Measurements from ENCODE around the gene DDX49.
"Not testable (repeated sequence)": the region's sequence is repeated elsewhere in the genome, so short reads cannot be mapped to it uniquely, and the experiment has no call there.

The DDX49 gene

GRCh38 chr19:18908917-18909619 lies 10.4 kb upstream of the DDX49 start:
- no peak for DNase-seq (ENCODE audit: low read depth, low spot score)

DNA sequence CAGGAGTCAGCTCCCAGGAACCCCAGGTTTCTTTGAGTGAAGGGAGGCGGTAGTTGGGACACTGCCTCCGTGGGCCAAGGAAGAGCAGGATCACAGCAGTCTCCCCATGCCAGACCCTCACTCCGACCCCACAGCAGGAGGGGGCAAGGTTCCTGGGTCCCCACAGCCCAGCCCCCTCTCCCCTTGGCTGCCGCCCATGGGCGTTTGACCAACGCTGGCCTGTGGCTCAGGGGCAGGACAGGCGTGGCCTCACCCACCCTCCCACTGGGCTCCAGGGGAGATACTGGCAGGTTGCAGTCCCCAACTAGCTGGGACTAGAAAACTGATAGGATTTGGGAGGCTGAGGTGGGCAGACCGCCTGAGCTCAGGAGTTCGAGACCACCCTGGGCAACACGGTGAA lies 9.5 kb upstream of the DDX49 start:
- DNase-seq (ENCODE audit: low read depth, low spot score), result no peak

DNA sequence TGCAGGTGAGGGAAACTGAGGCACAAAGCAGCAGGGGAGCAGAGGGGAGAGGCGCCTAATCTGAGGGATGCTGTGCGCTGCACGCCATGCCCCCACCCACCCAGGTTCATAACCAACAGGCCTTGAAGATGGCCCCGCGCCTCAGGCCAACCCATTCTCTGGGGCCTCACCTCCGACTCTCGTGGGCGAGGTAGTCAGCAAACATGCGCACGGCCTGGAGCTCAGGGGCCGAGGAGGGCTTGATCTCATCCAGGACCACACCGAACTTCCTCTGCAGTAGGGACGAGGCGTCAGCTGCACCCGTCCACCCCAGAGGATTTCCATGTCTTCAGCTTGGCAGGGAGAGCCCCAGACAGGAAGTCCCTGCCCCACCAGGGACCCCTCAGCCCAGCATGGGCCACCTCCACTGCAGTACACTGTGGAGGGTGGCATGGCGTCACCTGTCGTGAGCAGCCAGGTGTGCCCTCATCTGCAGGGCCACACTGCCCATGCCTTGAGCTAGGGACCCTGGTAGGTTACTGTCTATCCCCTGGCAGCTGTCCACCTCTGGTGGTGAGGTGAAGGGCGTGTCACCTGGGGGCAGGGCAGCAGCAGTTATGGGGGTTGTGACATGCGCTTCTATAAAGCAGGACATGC lies 8.6 kb upstream of the DDX49 start:
- DNase-seq (ENCODE audit: low read depth, low spot score), result no peak

DNA sequence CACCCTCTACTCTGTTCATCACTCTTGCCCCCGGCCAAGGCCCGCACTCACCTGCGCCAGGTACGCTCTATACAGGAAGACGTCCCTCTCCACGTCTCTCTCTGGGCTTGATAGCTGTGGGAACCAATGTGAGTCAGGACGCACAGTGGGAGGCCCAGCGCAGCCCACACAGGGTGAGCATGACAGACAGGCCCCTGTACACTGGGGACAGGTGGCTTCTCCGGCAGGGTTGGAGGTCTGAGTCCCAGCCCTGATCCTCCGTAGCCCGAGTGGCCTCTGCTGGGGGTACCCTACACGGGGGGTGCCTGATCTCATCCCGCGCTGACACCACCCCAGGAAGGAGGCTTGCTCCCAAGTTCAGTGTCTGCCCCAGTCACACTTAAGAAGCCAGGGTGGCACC lies 6.6 kb upstream of the DDX49 start:
- no peak for DNase-seq (ENCODE audit: low read depth, low spot score)

DNA sequence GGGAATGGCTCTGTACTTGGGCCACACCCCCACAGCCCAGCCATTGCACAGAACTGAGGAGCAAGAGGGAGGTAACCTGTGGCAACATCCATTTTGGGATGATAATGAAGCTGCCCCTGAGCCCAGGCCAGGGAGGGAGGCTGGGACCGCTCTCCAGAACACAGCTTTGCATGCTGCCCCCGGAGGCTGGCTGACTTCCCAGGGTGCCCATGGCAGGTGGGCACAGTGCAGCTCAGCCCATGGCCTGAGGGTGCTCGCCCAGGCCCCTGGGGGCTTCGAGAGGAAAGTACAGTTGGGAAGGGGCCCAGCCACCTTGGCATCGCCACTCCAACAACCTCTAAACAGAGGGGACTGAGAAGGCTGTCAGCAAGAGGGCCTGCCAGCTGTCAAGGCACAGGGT lies 6.0 kb upstream of the DDX49 start:
- no peak for DNase-seq (ENCODE audit: low read depth, low spot score)

GRCh38 chr19:18915639-18916038 lies 3.9 kb upstream of the DDX49 start:
- DNase-seq (ENCODE audit: low read depth, low spot score), result no peak

DNA sequence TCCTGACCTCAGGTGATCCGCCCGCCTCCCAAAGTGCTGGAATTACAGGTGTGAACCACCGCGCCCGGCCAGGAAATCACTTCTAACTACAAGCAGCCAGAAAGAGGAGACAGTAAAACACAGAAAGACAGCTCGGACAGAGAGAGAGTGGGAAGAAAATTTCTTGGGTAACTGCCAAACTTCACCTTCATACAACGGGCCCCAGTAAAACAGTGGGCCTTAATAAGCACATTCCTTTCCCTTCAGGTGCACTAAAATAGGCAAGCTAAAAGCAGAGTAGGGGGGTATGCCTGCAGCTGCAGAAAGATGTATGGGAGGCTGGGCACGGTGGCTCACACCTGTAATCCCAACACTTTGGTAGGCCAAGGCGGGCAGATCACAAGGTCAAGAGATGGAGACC lies 1.9 kb upstream of the DDX49 start:
- DNase-seq (ENCODE audit: low read depth, low spot score), result not testable (repeated sequence)

DNA sequence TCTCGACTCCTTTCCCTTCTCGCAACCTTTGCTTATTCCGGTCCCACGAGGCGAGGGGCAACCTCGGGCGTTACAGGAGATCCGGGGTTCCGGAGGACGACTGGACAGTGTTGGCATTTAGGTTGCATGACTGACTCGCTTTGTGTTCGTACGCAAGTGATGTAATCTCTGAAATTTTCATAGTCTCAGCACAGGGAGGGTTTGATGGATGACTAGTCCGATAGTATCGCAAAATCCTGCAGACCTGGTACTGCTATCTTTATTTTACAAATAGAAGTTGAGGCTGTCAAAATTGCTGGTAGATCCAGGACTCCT lies 342 bp downstream of the DDX49 start:
- DNase-seq (ENCODE audit: low read depth, low spot score), result no peak

GRCh38 chr19:18920400-18920799 lies 885 bp downstream of the DDX49 start:
- no peak for DNase-seq (ENCODE audit: low read depth, low spot score)

- no peak for DNase-seq (ENCODE audit: low read depth, low spot score)
Observed at GRCh38 chr19:18921593-18921992, 2.1 kb downstream of the DDX49 start.

DNA sequence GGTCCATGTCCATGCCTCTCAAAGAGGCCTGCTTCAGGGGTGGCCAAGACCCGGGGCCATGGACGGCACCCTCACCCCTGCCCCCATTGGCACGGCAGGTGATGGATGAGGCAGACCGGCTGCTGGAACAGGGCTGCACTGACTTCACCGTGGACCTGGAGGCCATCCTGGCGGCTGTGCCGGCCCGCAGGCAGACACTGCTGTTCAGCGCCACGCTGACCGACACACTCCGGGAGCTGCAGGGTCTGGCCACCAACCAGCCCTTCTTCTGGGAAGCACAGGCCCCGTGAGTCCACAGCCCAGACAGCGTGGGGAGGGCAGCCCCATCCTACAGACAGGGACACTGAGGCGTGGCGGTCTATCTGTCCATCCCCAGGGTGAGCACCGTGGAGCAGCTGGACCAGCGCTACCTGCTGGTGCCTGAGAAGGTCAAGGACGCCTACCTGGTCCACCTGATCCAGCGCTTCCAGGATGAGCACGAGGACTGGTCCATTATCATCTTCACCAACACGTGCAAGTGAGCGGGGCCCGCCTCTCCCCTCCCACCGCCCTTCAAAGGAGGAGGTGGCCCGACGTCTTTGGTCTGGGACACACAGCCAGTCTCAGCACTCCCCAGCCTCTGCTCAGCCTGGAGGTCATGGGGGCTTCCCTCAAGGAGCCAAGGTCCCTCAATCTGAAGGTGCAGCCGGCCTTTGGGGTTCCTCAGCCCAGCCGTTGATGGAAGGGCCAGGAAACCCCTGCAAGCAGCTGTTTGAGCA lies 2.9 kb downstream of the DDX49 start:
- no peak for DNase-seq (ENCODE audit: low read depth, low spot score)

DNA sequence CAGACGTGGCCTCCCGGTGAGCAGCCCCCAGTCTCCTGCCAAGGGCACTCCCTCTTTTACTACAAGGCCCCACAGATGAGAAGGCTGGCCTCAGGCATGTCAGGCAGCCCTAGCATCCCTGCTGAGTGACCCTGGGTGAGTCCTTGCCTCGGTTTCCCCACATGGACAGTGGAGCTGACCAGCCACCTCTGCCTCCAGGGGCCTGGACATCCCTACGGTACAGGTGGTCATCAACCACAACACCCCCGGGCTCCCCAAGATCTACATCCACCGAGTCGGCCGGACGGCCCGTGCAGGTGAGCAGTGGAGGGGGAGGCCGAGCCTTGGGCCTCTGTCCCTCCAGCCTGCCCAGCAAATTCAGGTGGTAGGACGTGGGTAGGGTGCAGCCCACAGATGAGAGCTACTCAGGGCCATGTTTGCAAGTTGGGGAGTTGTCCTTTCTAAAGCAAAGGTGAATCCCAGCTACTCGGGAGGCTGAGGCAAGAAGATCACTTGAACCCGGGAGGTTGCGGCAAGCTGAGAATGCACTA lies 5.2 kb downstream of the DDX49 start:
- no peak for DNase-seq (ENCODE audit: low read depth, low spot score)

DNA sequence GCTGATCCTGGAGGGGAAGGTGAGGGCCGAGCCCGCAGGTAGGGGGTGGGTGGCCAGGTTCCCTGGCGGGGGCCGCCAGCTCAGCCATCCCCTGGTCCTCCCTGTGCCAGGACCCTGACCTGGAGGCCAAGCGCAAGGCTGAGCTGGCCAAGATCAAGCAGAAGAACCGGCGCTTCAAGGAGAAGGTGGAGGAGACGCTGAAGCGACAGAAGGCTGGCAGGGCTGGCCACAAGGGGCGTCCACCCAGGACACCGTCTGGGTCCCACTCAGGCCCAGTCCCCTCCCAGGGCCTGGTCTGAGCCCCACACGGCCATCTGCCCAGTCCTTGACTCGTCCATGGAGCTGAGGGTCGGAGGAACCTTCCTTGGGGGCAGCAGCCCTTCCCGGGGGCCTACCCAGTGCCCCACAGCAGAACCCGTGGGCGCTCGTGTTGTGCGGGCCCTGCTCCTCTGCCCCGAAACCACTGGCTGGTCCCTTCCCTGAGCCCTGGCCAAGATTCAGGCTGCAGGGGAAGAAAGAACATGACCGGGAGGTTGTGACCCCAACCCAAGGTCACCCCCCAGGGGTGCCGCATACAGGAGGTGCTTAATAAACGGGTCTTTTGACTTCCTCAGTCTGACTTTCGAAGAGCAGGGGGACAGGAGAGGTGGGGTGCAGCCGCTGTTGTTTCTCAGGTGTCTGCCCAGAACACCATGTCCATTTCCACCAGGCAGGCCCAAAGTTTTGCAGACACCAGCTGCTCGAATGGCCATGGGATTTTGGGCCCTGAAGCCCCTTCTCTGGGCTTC lies 8.7 kb downstream of the DDX49 start:
- DNase-seq (ENCODE audit: low read depth, low spot score), result no peak

DNA sequence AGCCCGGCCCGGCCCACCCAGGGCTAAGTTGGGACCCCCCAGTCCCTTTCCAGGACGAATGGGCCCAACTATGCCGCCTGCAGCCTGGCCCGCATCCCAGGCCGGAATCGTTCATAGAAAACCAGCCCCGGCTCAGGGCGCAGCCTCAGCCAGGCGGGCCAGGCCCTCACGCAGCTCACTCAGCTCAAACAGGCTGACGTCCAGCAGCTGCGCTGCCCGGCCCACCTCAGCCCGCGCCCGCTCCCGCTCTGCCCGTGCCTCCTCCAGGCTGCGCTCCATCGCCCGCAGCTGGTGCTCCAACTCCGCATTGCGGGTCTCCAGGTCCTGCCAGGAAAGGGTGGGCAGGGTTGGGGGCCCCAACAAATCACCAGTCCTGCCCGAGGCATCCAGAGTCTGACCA lies 9.8 kb downstream of the DDX49 start:
- DNase-seq (ENCODE audit: low read depth, low spot score), result no peak

DNA sequence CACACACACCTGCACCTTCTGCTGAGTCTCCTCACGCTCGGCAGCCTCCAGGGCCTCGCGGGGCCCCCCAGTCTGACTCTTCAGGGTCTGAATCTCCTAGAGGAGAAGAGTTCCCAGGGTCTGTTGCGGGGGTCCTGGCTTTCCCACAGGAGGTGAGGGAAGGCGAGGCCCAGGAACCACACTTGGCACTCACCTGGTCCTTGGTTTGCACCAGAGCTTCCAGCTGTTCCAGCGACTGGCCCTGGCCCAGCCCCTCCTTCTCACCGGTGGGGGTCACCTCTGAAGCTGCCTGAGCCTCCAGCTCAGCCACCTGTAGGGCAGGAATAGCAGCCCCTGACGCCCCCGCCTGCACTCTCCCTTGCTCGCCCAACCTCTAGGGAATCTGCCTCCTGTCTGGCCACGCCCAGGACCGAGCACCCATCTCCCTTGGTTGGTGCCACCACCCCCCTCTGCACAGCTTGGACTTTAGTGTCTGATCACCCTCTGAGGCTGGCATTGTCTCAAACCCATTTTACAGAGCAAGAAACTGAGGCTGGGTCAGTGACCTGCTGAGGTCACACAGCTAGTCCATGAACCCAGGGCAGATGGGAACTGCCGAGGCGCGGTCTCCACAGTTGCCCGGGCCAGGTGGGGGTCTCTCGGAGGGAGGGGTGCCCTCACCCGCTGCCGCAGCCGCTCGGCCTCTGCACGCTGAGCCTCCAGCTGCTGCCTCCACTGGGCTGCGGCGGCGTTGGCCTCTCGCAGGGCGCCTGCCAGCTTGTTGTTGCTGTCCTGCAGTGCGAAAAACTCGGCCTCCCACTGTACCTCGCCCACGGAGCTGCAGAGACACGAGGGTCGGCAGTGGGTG lies 12.0 kb downstream of the DDX49 start:
- no peak for DNase-seq (ENCODE audit: low read depth, low spot score)

GRCh38 chr19:18932216-18932841 lies 12.8 kb downstream of the DDX49 start:
- no peak for DNase-seq (ENCODE audit: low read depth, low spot score)

DNA sequence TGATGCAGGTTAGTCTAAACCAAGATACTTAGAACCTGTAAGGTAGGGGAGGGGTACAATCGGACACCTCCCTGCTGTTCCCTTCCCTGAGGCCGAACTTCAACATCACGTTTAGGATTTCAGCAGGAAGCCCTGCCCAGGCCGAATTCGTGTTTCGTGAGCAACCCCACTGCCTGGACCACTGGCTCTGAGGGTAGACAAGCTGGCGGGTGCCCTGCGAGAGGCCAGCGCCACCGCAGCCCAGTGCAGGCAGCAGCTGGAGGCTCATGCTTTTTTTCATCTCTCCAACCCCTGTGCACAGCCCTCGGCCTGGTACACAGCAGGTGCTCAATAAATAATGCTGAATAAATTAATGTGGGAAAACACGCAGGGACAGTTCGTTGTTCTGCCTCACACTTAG lies 13.8 kb downstream of the DDX49 start:
- no peak for DNase-seq (ENCODE audit: low read depth, low spot score)

DNA sequence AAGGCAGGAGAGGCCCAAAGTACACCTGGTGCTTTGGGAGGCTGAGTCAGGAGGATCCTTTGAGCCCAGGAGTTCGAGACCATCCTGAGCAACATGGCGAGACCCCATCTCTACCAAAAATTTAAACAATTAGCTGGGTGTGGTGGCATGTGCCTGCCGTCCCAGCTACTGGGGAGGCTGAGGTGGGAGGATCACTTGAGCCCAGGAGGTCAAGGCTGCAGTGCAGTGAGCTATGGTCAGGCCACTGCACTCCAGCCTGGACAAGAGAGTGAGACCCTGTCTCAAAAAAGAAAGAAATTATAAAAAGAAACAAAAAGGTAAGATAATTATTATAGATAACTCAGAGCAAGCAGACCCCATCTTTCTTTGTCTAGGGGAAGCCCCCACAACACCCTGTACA lies 19.6 kb downstream of the DDX49 start:
- DNase-seq (ENCODE audit: low read depth, low spot score), result no peak

DNA sequence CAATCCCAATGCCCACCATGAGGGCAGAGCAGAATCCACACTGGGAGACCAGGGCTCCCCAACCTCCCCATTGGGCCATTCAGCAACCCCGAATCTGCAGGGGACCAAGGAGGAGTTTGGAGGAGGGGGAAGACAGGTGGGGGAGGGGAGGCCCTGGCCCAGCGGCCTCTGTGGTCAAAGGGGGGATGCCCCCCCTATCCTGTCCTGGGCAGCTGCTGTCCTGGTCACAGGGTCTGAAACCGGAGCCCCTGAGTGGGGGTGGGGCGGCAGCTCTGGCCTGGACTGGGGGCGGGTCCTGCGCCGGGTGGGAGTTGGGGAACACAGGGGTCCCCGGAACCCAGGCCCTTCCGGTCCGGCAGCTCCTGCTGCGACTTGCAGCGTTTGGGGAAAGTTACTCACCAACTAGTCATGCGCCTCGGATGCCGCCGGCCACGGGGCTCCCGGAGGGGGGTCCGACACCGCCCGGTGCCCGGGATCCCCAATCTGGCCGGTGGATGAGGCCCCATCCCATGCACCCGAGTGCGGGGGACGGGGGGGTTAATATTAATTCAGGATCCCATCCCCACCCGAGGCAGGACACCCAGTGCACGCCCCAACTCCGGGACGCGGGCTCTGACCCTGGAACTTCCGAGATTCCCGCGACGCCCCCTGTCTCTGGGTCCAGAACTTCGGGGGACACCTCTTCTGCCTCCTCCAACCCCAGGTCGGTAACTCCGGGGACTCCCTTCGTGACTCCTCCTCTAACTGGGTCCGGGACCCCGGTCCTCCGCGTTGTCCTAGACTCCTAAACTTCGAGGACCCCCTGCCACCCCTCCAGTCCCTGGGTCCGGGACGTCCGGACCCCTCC lies 20.6 kb downstream of the DDX49 start:
- no peak for DNase-seq (ENCODE audit: low read depth, low spot score)
